ENCODE measurements around the gene ZNF335.

ZNF335 gene

DNA sequence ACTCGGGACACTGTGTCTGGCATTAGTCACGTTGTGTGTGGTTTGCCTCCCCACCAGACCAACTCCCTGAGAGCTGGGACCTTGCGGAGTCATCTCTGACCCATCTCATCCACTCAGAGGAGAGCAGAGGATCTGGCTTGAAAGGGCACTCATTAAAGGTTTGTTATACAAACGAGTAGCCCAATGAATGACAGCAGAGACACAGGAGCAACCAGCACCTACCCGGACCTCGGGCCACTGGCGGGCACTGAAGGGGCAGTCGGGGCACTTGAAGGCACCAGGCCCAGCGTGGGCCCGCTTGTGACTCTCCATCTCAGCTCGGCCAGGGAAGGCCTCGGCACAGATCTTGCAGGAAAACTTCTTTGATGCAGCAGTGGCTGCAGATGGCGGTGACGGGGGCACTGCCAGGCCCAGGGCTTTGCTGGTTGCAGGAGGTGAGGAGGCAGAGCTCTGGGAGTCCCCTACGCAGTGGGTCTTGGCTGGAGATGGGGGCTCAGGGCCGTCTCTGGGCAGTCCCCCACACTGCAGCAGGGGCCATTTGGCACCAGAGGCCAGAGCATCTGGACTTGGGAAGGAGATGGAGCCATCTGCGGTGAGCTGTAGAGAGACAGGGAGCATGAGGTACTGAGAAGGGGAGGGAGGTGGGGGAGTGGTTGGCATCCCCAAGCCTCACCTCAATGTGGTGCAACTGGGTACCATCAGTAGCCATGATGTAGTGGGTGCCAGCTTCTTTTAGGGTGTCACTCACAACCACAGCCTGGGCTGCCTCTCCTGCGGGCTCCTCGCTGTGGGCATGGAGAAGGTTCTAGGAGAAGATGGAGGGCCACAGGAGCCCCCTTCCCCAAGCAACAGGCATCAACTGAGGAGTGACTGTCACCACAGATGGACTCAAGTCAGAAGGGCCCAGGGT, 19.8 kb downstream of the ZNF335 start:
- Histone ChIP-seq H3K9ac (ENCODE audit: low read depth, low read length) (no peak overlapping the region), H2AFZ (ENCODE audit: low read depth, low read length) (no peak overlapping the region), H3K4me2 (ENCODE audit: insufficient read depth, low read length) (no peak overlapping the region), H3K79me2 (ENCODE audit: insufficient read depth, low read length) (no peaks in the 10 kb centered on the region), H3K27me3 (ENCODE audit: insufficient read depth, low read length, poor library complexity) (no peaks in the 10 kb centered on the region), H3K36me3 (ENCODE audit: insufficient read depth, low read length) (peaks cover 73% of the 10 kb centered on the region), H3K4me3 (ENCODE audit: low read depth in 1 of 2, low read length in 2 of 2) (no peak overlapping the region), H4K20me1 (ENCODE audit: insufficient read depth, low read length) (peaks cover 10% of the 10 kb centered on the region), H3K4me1 (ENCODE audit: insufficient read depth, low read length) (no peaks in the 10 kb centered on the region), H3K9me3 (ENCODE audit: insufficient read depth, low read length, severe bottlenecking) (no peaks in the 10 kb centered on the region), H3K27ac (ENCODE audit: low read length) (peak overlapping the region; percentile 15; the same call in 1 of the 2 replicates)
- DNase-seq (no peak), ATAC-seq (ENCODE audit: insufficient read depth, low read depth) (no peak)
- TF ChIP-seq EZH2 (IDR thresholded peaks at IDR 0.05; ENCODE audit: borderline replicate concordance, low read depth, low read length, severe bottlenecking) (no peak), CTCF (IDR thresholded peaks at IDR 0.05; ENCODE audit: borderline replicate concordance, extremely low read depth, low read length, poor library complexity, severe bottlenecking) (no peak)

DNA sequence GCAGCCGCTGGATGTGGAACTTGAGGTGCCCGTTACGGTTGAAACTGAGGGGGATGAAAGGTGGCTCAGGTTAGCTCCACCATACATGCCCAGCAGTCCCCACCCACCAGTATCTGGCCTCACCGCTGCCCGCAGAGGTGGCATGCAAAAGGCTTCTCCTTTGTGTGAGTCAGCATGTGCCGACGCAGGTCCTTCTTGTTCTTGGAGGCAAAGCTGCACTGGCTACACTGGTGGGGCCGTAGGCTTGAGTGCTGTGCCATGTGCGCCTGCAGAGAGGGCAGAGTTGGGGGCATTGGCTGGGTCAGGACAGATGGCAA, 21.7 kb downstream of the ZNF335 start:
- H3K9me3 ChIP-seq (ENCODE audit: insufficient read depth, low read length, severe bottlenecking) = no peaks in the 10 kb centered on the region
- no peak overlapping the region for H3K27ac ChIP-seq (ENCODE audit: low read length)
- peaks cover 19% of the 10 kb centered on the region for H4K20me1 ChIP-seq (ENCODE audit: insufficient read depth, low read length)
- H3K27me3 ChIP-seq (ENCODE audit: insufficient read depth, low read length, poor library complexity) = no peaks in the 10 kb centered on the region
- H2AFZ ChIP-seq (ENCODE audit: low read depth, low read length) = no peak overlapping the region
- no peak overlapping the region for H3K4me2 ChIP-seq (ENCODE audit: insufficient read depth, low read length)
- H3K4me3 ChIP-seq (ENCODE audit: low read depth in 1 of 2, low read length in 2 of 2) = no peak overlapping the region
- no peaks in the 10 kb centered on the region for H3K79me2 ChIP-seq (ENCODE audit: insufficient read depth, low read length)
- ATAC-seq (ENCODE audit: insufficient read depth, low read depth) = 0 out of 3 replicates have a peak, but pooled peaks have one; percentile 3
- no peak for DNase-seq
- no peak overlapping the region for H3K9ac ChIP-seq (ENCODE audit: low read depth, low read length)
- TF ChIP-seq CTCF (IDR thresholded peaks at IDR 0.05; ENCODE audit: borderline replicate concordance, extremely low read depth, low read length, poor library complexity, severe bottlenecking) = no peak
- no peak for TF ChIP-seq EZH2 (IDR thresholded peaks at IDR 0.05; ENCODE audit: borderline replicate concordance, low read depth, low read length, severe bottlenecking)
- H3K4me1 ChIP-seq (ENCODE audit: insufficient read depth, low read length) = no peaks in the 10 kb centered on the region
- H3K36me3 ChIP-seq (ENCODE audit: insufficient read depth, low read length) = peaks cover 84% of the 10 kb centered on the region

DNA sequence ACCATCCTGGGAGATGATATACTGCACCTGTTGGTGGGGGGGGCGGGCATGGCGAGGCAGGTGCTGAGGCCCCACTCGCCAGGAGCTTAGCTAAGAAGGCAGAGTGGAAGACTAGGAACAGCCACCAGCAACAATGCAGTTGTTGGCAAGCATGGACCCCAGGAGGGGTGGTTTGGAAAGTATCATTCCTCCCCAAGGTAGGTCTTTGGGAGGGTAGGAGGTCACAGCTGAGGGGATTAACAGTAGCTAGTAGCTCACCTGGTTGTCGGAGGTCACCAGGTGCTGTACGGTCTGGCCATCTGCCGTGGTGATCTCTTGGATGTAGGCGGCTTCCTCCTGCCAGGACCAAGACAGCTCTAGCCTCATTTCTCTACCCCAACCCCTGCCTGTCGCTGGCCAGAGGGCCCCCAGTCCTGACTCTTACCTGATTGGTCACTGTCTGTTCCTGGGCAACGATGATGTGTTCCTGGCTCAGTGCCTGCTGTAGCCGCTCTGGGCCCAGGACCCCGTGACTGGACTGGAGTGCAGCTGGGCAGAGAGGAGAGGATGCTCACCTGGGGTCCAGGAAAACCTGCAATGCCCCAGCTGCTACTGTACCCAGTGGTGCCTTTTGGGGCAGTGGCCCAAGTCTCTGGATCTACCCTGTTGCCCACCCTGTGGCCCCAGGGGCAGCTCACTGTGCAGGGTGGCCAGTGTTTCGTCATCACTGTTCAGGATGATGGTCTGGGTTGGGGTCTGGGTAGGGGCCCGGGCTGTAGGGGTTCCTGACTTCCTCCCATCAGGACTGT, 22.3 kb downstream of the ZNF335 start:
- no peaks in the 10 kb centered on the region for H3K27me3 ChIP-seq (ENCODE audit: insufficient read depth, low read length, poor library complexity)
- H4K20me1 ChIP-seq (ENCODE audit: insufficient read depth, low read length) = peaks cover 19% of the 10 kb centered on the region
- no peaks in the 10 kb centered on the region for H3K79me2 ChIP-seq (ENCODE audit: insufficient read depth, low read length)
- H3K4me2 ChIP-seq (ENCODE audit: insufficient read depth, low read length) = no peak overlapping the region
- TF ChIP-seq EZH2 (IDR thresholded peaks at IDR 0.05; ENCODE audit: borderline replicate concordance, low read depth, low read length, severe bottlenecking) (no peak), CTCF (IDR thresholded peaks at IDR 0.05; ENCODE audit: borderline replicate concordance, extremely low read depth, low read length, poor library complexity, severe bottlenecking) (no peak)
- H3K9me3 ChIP-seq (ENCODE audit: insufficient read depth, low read length, severe bottlenecking) = no peaks in the 10 kb centered on the region
- no peak overlapping the region for H3K27ac ChIP-seq (ENCODE audit: low read length)
- H3K4me3 ChIP-seq (ENCODE audit: low read depth in 1 of 2, low read length in 2 of 2) = no peak overlapping the region
- no peak overlapping the region for H2AFZ ChIP-seq (ENCODE audit: low read depth, low read length)
- 0 out of 3 replicates have a peak, but pooled peaks have one; percentile 2 for ATAC-seq (ENCODE audit: insufficient read depth, low read depth)
- DNase-seq = no peak
- H3K9ac ChIP-seq (ENCODE audit: low read depth, low read length) = no peak overlapping the region
- H3K4me1 ChIP-seq (ENCODE audit: insufficient read depth, low read length) = no peaks in the 10 kb centered on the region
- peaks cover 90% of the 10 kb centered on the region for H3K36me3 ChIP-seq (ENCODE audit: insufficient read depth, low read length)

Data from DND-41 (cell line).